Vagina (tissue), 2 donors: Measurements from ENCODE around the gene LGMN. TPM values are rescaled to one million over a fixed set of nuclear protein-coding genes. Genes with fewer than 3 reads are reported as not detected.
A peak's percentile ranks its signal among the peaks of the same experiment; 100 is the strongest.
"Not testable (repeated sequence)": the region's sequence is repeated elsewhere in the genome, so short reads cannot be mapped to it uniquely, and the experiment has no call there.

ENCODE experiments used
- DNase-seq, 2 donors: peaks; one replicate each; pipeline ENCODE4 v3.0.0-alpha.2; 2017; ENCODE audit errors: extremely low spot score in 2 of 2
- H3K27ac ChIP-seq: fragments of 200-600 bp; sonication (generic); one replicate; pipeline ENCODE4 v1.5.1; 2019
- H3K27me3 ChIP-seq: fragments of 200-600 bp; sonication (generic); one replicate; pipeline ENCODE4 v1.5.1; 2019
- H3K36me3 ChIP-seq, 2 donors: fragments of 200-600 bp; sonication (generic); one replicate each; pipeline ENCODE4 v1.5.1; 2017 to 2019
- H3K4me1 ChIP-seq: fragments of 200-600 bp; sonication (generic); one replicate; pipeline ENCODE4 v1.5.1; 2019
- H3K4me3 ChIP-seq, 2 donors: fragments of 200-600 bp; sonication (generic); 1 replicate in 1 of 2; 2 replicates in 1 of 2; pipeline ENCODE4 v1.5.1; 2016 to 2019
- H3K9me3 ChIP-seq: fragments of 200-600 bp; sonication (generic); one replicate; pipeline ENCODE4 v1.5.1; 2019
- POLR2A ChIP-seq, 2 donors: fragments of 450-650 bp; IDR thresholded peaks; one replicate each; pipeline ENCODE4 v1.6.1; 2017; ENCODE audit warnings: antibody characterized with exemption in 2 of 2, mild to moderate bottlenecking in 2 of 2, moderate library complexity in 2 of 2
- POLR2AphosphoS5 ChIP-seq, 2 donors: sonication (generic); formaldehyde crosslinking; IDR thresholded peaks; one replicate each; pipeline ENCODE4 v1.9.0; 2017; ENCODE audit warnings: antibody characterized with exemption in 2 of 2, mild to moderate bottlenecking in 2 of 2, low read depth in 1 of 2; ENCODE audit not compliant: insufficient read depth in 1 of 2
- intact Hi-C: fragments of 100-400 bp; cut with DNase I; formaldehyde crosslinking; loops from one replicate; pipeline ENCODE4 v1.15.1; 2023
- total RNA-seq: library from RNA; depleted of rRNA; stranded (reverse); fragments of >200 nt; gene quantifications from one replicate; pipeline ENCODE4 v1.2.3, GENCODE V29; 2016
- TF ChIP-seq, protein P1 (sequence below), 3 experiments: fragments of 450-650 bp in 2 of 3; fragments of 200-600 bp in 1 of 3; sonication (generic) in 1 of 3; IDR thresholded peaks; one replicate each; pipeline ENCODE4 v1.5.1; 2017 to 2019; ENCODE audit warnings: antibody characterized with exemption in 3 of 3, mild to moderate bottlenecking in 2 of 3, moderate library complexity in 2 of 3

Gene LGMN
- total RNA-seq, 1 donor from 2014 or later: 61.6 TPM

DNA sequence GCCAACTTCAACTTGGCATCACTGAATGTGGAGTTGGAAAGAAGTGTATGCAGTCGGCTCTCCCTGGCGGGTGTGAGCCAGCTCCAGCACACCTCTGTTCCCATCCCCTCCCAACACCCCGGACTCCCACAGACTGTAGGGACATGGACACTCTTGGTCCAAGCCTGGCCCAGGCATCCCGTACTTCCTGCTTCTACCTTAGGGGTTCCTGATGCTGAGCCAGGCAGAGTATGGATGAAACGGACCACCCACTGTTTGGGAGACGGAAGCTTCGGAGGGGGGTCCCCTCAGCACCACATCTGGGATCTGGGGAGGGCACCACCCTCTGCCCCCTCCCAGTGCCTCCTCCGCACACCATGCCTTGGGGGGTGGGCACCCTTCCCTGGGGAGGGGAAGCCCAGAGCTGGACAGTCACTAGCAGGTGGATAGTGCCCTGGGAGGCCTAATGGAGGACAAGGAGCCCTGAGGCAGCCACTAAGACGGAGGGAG is 62.0 kb downstream of the LGMN start:
- Histone ChIP-seq H3K27me3 (no peaks in the 10 kb centered on the region), H3K27ac (peak overlapping the region; percentile 14)

DNA sequence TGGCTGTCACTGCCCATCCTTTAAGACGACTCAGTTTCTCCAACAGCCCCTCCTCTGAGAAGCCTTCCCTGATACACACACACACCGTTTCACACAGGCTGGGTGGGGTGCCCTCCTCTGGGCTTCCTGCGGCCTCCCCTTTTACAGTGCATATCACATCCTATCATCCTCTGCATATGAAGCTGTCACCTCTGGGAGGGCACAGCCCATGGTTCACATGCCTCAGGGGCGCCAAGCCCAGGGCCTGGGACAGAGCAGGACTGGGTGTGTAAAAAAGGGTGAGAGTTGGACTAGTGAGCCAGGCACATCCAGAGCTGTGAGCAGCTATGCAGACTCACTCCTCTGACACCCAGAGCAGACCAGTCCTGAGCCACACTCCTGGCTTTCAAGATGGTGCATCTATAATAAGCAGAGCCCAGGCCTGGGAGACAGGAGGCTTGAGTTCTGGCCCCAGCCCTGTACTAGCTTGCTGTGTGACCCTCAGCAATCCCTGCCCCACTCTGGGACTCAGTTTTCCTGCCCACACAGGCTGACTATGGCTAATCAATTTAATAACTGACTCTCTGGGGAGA is 62.6 kb downstream of the LGMN start:
- H3K36me3 ChIP-seq: no peaks in the 10 kb centered on the region
- H3K27ac ChIP-seq: no peak overlapping the region
- intact Hi-C loops: loop anchor here (10.0 kb wide), 1 partner anchor 99 kb away; no protein-coding TSS in a partner anchor

More for the DNA sequence above, 62.0 kb downstream of the LGMN start:
- Histone ChIP-seq H3K4me3 (peak overlapping the region in 1 of 2 donors; percentile 38), H3K9me3 (no peaks in the 10 kb centered on the region), H3K36me3 (no peaks in the 10 kb centered on the region), H3K4me1 (peaks cover 9% of the 10 kb centered on the region)
- intact Hi-C loops: loop anchor here (10.0 kb wide), 1 partner anchor 98 kb away; no protein-coding TSS in a partner anchor
- no peak for TF ChIP-seq POLR2AphosphoS5 (IDR thresholded peaks at IDR 0.05; ENCODE audit: insufficient read depth in 1 of 2, low read depth in 1 of 2)
- DNase-seq: no peak

DNA sequence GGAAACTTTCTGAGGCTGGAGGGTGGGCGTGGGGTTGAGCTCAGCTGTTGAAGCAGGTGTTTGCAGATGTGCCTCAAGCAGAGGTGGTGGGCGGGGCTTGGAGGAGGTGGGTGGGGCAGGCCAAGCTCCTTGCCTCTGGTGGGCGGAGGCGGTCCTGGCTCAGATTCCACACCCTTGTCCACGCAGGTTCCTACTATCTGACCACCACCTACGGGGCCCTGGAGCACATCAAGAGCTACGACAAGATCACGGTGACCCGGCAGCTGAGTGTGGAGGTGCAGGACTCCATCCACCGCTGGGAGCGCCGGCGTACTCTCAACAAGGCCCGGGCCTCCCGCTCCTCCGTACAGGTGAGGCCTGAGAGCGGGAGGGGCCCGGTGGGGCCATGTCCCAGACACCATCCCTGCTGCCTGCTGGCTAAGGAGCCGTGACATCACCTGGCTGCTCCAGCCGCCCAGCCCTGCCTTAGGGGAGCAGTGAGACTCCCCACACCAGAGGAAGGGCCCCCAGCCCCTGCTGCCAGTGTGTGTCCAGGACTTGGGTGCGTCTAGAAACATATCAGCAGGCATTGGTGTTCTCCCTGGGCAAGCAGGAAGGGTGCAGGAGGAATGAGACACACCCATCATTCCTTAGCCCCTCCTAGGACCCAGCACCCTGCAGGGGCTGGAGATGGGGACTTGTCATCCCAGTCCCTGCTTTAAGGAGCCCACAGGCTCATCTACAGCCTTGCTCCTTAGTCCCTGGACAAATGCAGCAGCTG is 63.4 kb downstream of the LGMN start:
- DNase-seq: no peak
- Histone ChIP-seq H3K4me3 (no peak overlapping the region), H3K27ac (no peak overlapping the region), H3K27me3 (no peaks in the 10 kb centered on the region), H3K9me3 (no peaks in the 10 kb centered on the region), H3K36me3 (no peaks in the 10 kb centered on the region), H3K4me1 (peaks cover 17% of the 10 kb centered on the region)
- no peak for TF ChIP-seq POLR2AphosphoS5 (IDR thresholded peaks at IDR 0.05; ENCODE audit: insufficient read depth in 1 of 2, low read depth in 1 of 2)
- TF ChIP-seq POLR2A (IDR thresholded peaks at IDR 0.05): no peak
- TF ChIP-seq, protein P1, sequence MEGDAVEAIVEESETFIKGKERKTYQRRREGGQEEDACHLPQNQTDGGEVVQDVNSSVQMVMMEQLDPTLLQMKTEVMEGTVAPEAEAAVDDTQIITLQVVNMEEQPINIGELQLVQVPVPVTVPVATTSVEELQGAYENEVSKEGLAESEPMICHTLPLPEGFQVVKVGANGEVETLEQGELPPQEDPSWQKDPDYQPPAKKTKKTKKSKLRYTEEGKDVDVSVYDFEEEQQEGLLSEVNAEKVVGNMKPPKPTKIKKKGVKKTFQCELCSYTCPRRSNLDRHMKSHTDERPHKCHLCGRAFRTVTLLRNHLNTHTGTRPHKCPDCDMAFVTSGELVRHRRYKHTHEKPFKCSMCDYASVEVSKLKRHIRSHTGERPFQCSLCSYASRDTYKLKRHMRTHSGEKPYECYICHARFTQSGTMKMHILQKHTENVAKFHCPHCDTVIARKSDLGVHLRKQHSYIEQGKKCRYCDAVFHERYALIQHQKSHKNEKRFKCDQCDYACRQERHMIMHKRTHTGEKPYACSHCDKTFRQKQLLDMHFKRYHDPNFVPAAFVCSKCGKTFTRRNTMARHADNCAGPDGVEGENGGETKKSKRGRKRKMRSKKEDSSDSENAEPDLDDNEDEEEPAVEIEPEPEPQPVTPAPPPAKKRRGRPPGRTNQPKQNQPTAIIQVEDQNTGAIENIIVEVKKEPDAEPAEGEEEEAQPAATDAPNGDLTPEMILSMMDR (IDR thresholded peaks at IDR 0.05): no peak
- intact Hi-C loops: loop anchor here (10.0 kb wide), 1 partner anchor 100 kb away; no protein-coding TSS in a partner anchor

More for the DNA sequence above, 62.6 kb downstream of the LGMN start:
- H3K9me3 ChIP-seq: no peaks in the 10 kb centered on the region
- H3K4me1 ChIP-seq: peaks cover 13% of the 10 kb centered on the region
- no peak for TF ChIP-seq POLR2AphosphoS5 (IDR thresholded peaks at IDR 0.05; ENCODE audit: insufficient read depth in 1 of 2, low read depth in 1 of 2)
- no peak for TF ChIP-seq POLR2A (IDR thresholded peaks at IDR 0.05)
- TF ChIP-seq, protein P1 (IDR thresholded peaks at IDR 0.05): no peak
- H3K27me3 ChIP-seq: no peaks in the 10 kb centered on the region
- no peak overlapping the region for H3K4me3 ChIP-seq
- DNase-seq: no peak

DNA sequence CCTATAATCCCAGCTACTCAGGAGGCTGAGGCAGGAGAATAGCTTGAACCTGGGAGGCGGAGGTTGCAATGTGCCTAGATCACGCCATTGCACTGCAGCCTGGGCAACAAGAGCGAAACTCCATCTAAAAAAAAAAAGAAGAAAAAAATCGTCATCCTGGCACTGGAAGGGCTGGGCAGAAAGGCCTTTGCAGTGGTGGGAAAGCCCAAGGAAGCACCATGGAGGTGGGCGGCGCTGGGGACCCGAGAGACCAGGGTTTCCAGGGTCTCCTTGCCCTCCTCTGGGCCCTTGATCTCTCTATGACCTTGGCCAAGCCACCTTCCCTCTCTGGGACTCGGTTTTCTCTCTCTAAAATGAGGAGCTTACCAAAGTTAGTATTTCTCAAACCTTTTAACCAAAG is 65.4 kb downstream of the LGMN start:
- H3K4me3 ChIP-seq: no peak overlapping the region
- H3K36me3 ChIP-seq: peaks cover 0 to 5% of the 10 kb centered on the region in 2 donors
- TF ChIP-seq POLR2AphosphoS5 (IDR thresholded peaks at IDR 0.05; ENCODE audit: insufficient read depth in 1 of 2, low read depth in 1 of 2) (no peak), POLR2A (IDR thresholded peaks at IDR 0.05) (no peak)
- TF ChIP-seq, protein P1 (IDR thresholded peaks at IDR 0.05): no peak
- no peaks in the 10 kb centered on the region for H3K9me3 ChIP-seq
- no peak for DNase-seq
- no peaks in the 10 kb centered on the region for H3K27me3 ChIP-seq
- H3K27ac ChIP-seq: no peak overlapping the region
- intact Hi-C loops: loop anchor here (10.0 kb wide), 1 partner anchor 102 kb away; no protein-coding TSS in a partner anchor
- H3K4me1 ChIP-seq: peaks cover 17% of the 10 kb centered on the region

DNA sequence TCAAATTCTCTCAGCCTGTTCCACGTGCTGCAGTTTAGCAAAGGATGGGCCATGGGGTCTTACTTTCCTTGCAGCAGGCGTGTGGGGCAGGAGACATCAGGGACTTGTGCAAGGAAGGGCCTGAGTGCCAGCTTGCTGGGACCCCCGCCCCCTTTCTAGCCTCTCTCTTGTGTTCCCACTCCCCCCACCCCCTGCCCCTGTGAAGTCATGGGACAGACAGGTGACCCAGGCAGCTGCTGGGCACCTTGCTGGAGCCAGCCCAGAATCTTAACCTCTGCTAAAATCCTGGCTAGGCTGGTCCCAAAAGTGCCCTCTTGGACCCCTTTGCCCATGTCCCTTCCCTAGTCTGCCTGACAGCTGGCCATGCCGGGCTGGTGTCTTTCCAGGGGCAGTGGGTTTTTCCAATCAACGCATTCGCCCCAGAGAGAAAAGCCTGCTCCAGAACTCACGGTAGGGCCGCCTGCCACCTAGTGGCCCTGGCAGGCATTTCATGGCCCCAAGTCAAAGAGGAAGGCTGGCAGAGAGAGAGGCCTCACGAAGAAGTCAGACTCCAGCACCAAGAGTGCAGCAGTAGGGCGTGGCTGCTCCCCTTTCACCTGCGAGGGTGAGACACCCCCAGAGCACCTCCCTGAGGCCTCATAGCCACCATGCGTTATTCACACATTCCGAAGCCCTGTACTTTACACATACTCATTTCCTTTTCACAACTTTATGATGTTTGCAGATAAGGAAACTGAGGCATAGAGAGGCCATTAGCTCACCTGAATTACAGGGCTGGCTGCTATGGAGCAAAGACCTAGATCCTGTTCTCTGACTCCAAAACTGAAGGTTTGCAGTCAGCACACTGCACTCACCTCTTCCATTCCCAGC is 67.4 kb downstream of the LGMN start:
- DNase-seq: no peak
- Histone ChIP-seq H3K9me3 (no peaks in the 10 kb centered on the region), H3K27ac (no peak overlapping the region), H3K36me3 (peaks cover 0 to 9% of the 10 kb centered on the region in 2 donors), H3K4me1 (peaks cover 9% of the 10 kb centered on the region), H3K4me3 (no peak overlapping the region), H3K27me3 (no peaks in the 10 kb centered on the region)
- intact Hi-C loops: loop anchor here (10.0 kb wide), 1 partner anchor 104 kb away; no protein-coding TSS in a partner anchor
- no peak for TF ChIP-seq POLR2A (IDR thresholded peaks at IDR 0.05)
- TF ChIP-seq, protein P1 (IDR thresholded peaks at IDR 0.05): peak; percentile 71 to 97 (median 73)
- peak in 1 of 2 donors; percentile 47 for TF ChIP-seq POLR2AphosphoS5 (IDR thresholded peaks at IDR 0.05; ENCODE audit: insufficient read depth in 1 of 2, low read depth in 1 of 2)

DNA sequence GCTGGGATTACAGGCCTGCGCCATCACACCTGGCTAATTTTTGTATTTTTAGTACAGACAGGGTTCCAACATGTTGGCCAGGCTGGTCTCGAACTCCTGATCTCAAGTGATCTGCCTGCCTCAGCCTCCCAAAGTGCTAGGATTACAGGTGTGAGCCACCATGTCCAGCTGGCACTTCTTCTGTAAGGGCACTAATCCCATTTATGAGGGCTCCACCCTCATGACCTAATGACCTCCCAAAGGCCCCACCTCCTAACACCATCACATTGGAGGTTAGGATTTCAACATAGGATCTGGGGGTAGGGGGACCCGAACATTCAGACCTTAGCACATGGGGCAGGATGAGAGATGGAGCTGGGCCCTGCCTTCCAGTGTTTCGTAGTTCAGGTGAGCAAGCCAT is 68.1 kb downstream of the LGMN start:
- DNase-seq, H3K9me3 ChIP-seq, H3K27me3 ChIP-seq, H3K36me3 ChIP-seq, H3K4me3 ChIP-seq, H3K4me1 ChIP-seq, H3K27ac ChIP-seq: not testable (repeated sequence)
- intact Hi-C loops: loop anchor here (10.0 kb wide), 1 partner anchor 104 kb away; no protein-coding TSS in a partner anchor
